Smooth muscle cell (in vitro differentiated cells): ENCODE data around the gene KCNMB1. TPM values are rescaled to one million over a fixed set of nuclear protein-coding genes. Genes with fewer than 3 reads are reported as not detected.

Experiments used
- DNase-seq: peaks from one replicate; lab custom pipeline; 2025; ENCODE audit not compliant: unreplicated experiment; lab: John Stamatoyannopoulos, UW
- H2AFZ ChIP-seq: fragments of 200-600 bp; sonication (generic); 2 replicates; pipeline ENCODE4 v1.6.0; 2016; ENCODE audit warnings: antibody characterized with exemption, low read depth, mild to moderate bottlenecking
- H3F3A ChIP-seq: fragments of 200-600 bp; sonication (generic); 2 replicates; pipeline ENCODE4 v1.6.0; 2017; ENCODE audit warnings: antibody characterized with exemption, low read depth
- H3K27ac ChIP-seq: fragments of 200-600 bp; sonication (generic); 2 replicates; pipeline ENCODE4 v1.5.1; 2016; ENCODE audit warnings: low read depth, mild to moderate bottlenecking
- H3K27me3 ChIP-seq: fragments of 200-600 bp; sonication (generic); 2 replicates; pipeline ENCODE4 v1.6.1; 2016; ENCODE audit warnings: low read depth, mild to moderate bottlenecking
- H3K36me3 ChIP-seq: fragments of 200-600 bp; sonication (generic); 2 replicates; pipeline ENCODE4 v1.5.1; 2016; ENCODE audit warnings: low read depth
- H3K4me1 ChIP-seq: fragments of 200-600 bp; sonication (generic); 2 replicates; pipeline ENCODE4 v1.5.1; 2016; ENCODE audit warnings: low read depth
- H3K4me2 ChIP-seq: fragments of 200-600 bp; sonication (generic); 2 replicates; pipeline ENCODE4 v1.6.0; 2016; ENCODE audit warnings: mild to moderate bottlenecking
- H3K4me3 ChIP-seq: fragments of 200-600 bp; sonication (generic); 2 replicates; pipeline ENCODE4 v1.5.1; 2016; ENCODE audit warnings: mild to moderate bottlenecking
- H3K79me2 ChIP-seq: fragments of 200-600 bp; sonication (generic); 2 replicates; pipeline ENCODE4 v1.6.0; 2016; ENCODE audit warnings: low read depth, mild to moderate bottlenecking
- H3K9ac ChIP-seq: fragments of 200-600 bp; sonication (generic); 2 replicates; pipeline ENCODE4 v1.6.0; 2016; ENCODE audit warnings: low read depth
- H3K9me3 ChIP-seq: fragments of 200-600 bp; sonication (generic); replicated peaks from 2 replicates; pipeline ENCODE4 v1.5.1; 2016; ENCODE audit warnings: low read depth
- H4K20me1 ChIP-seq: fragments of 200-600 bp; sonication (generic); 2 replicates; pipeline ENCODE4 v1.6.0; 2016; ENCODE audit warnings: low read depth
- WGBS: methylation state at CpG from one replicate; pipeline ENCODE4 v1.1.7; 2016; ENCODE audit warnings: low lambda C conversion rate; 5-methylcytosine and 5-hydroxymethylcytosine counted together
- polyA plus RNA-seq: library from polyadenylated mRNA; unstranded; fragments of >200 nt; fragmentation: Nextera tagmentation; extraction: Ambion mirVana; gene quantifications from 2 replicates; pipeline ENCODE4 v1.2.1, GENCODE V29; 2016
- total RNA-seq: library from RNA; depleted of rRNA; stranded (reverse); fragments of >200 nt; gene quantifications from 2 replicates; pipeline ENCODE4 v1.2.3, GENCODE V29; 2014
- TF ChIP-seq, protein P1 (sequence below): fragments of 200-600 bp; sonication (generic); IDR thresholded peaks from 2 replicates; pipeline ENCODE4 v1.5.1; 2017; ENCODE audit warnings: borderline replicate concordance, mild to moderate bottlenecking, antibody characterized with exemption; ENCODE audit not compliant: insufficient read depth, poor library complexity, severe bottlenecking

Gene KCNMB1
- total and polyA plus RNA-seq, 2 experiments from 2014 or later, result 0.54 to 0.63 TPM

DNA sequence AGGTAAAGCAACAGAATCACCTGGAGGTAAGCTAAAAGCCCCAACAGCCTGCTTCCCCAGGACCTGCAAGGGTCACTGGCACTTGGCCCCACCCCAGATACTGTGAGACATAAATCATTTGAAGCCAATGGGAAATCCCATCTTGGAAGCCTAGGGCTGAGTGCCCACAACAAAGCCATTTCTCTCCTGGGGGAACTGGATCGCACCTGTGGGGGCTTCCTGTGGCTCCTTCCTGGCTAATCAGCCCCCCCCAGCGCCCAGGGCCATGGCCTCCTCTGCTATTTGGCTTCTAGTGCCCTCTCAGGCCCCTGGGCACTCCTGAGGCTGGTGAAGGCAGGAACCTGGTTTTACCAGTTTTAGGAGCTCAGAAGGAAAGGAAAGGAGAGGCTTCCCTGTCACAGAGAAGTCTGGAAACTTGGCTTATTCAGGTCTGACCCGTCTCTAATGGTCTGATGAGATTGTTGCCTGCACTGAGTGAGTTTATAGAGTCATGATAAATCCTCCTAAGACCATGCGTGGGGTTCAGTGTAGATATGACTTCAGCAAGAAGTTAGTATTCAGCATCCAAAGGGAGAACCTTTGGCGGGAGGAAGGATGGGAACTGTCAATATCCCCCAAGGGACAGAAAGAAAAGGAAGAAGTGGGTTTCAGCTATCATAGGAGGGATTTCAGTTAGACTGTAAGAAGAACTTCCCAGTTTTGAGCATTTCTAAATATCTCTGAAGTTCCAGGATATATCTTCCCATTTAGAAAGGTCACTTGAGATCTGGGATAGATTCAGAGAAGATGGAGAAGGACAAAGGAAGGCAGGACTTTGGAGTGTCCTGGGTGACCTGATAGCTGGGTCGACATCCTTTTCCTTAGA lies 1.2 kb downstream of the KCNMB1 start:
- Histone ChIP-seq H3K4me3 (no peak overlapping the region), H3K4me2 (no peak overlapping the region), H4K20me1 (no peaks in the 10 kb centered on the region), H3K27ac (no peak overlapping the region), H2AFZ (no peak overlapping the region), H3K36me3 (no peaks in the 10 kb centered on the region), H3K27me3 (no peaks in the 10 kb centered on the region), H3K9ac (no peak overlapping the region), H3K79me2 (no peaks in the 10 kb centered on the region), H3F3A (no peaks in the 10 kb centered on the region), H3K9me3 (no peaks in the 10 kb centered on the region), H3K4me1 (peaks cover 4% of the 10 kb centered on the region)
- no peak for DNase-seq
- 79% methylated on average over 6 of the region's 6 CpGs for WGBS
- TF ChIP-seq, protein P1, sequence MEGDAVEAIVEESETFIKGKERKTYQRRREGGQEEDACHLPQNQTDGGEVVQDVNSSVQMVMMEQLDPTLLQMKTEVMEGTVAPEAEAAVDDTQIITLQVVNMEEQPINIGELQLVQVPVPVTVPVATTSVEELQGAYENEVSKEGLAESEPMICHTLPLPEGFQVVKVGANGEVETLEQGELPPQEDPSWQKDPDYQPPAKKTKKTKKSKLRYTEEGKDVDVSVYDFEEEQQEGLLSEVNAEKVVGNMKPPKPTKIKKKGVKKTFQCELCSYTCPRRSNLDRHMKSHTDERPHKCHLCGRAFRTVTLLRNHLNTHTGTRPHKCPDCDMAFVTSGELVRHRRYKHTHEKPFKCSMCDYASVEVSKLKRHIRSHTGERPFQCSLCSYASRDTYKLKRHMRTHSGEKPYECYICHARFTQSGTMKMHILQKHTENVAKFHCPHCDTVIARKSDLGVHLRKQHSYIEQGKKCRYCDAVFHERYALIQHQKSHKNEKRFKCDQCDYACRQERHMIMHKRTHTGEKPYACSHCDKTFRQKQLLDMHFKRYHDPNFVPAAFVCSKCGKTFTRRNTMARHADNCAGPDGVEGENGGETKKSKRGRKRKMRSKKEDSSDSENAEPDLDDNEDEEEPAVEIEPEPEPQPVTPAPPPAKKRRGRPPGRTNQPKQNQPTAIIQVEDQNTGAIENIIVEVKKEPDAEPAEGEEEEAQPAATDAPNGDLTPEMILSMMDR, result no peak

DNA sequence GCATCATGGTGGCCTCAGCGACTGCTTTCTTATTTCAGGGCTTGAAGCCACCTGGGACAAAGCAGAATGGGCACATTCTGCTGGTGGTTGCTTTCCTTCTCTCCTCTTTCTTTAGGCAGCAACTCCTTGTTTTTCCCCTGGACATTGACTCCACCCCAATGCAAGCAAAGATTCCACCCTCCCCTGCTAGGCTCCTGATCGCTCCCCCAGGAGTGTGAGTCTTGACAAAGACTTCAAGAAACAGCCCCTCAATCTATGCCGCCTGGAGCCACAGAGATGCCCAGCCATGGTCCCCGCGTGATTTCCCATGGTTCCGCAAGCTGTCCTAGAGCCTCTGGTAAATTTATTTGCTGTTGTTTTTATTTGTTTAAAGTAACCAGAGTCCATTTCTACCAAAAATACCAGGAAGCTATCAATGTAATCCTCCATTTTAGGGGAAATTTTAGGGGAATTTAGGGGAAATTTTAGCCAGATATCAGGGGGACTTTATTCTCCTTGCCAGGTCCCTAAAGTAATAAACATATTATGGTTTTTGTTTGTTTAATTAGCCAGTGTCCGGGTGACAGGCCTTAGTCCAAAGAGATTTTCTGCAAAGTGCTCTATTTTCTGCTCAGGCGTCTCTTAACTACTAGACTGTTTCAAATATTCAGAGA lies 2.3 kb downstream of the KCNMB1 start:
- no peak for DNase-seq
- H3K36me3 ChIP-seq, result no peaks in the 10 kb centered on the region
- no peak overlapping the region for H3K4me2 ChIP-seq
- no peak overlapping the region for H2AFZ ChIP-seq
- TF ChIP-seq, protein P1, result no peak
- H3K79me2 ChIP-seq, result no peaks in the 10 kb centered on the region
- no peaks in the 10 kb centered on the region for H3F3A ChIP-seq
- WGBS, result 87% methylated on average over 8 of the region's 8 CpGs
- no peak overlapping the region for H3K4me3 ChIP-seq
- H4K20me1 ChIP-seq, result no peaks in the 10 kb centered on the region
- H3K4me1 ChIP-seq, result peaks cover 4% of the 10 kb centered on the region
- H3K9ac ChIP-seq, result no peak overlapping the region
- no peaks in the 10 kb centered on the region for H3K9me3 ChIP-seq
- no peaks in the 10 kb centered on the region for H3K27me3 ChIP-seq
- no peak overlapping the region for H3K27ac ChIP-seq

DNA sequence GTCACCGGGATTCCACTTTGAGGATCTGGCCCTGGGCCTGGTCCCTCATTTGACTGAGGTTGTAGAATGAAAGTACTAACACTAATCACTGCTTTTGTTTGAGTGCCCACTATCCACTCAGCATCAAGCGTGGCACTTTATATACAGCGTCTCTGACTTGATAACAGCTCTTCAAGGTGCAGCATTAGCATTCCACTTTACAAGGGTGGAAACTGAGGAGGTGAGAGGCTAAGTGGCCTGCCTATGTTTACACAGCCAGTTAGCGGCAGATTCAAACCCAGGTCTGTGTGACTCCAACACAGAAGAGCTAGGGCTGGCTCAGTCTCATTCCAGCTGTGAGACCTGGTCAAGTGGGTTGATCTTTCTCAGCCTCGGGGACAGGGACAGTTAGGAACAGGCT lies 5.9 kb downstream of the KCNMB1 start:
- no peak overlapping the region for H2AFZ ChIP-seq
- no peaks in the 10 kb centered on the region for H3K4me1 ChIP-seq
- H3K79me2 ChIP-seq, result no peaks in the 10 kb centered on the region
- no peak overlapping the region for H3K4me3 ChIP-seq
- H3K27me3 ChIP-seq, result no peaks in the 10 kb centered on the region
- TF ChIP-seq, protein P1, result no peak
- WGBS, result 94% methylated on average over 5 of the region's 5 CpGs
- H3K9ac ChIP-seq, result no peak overlapping the region
- no peaks in the 10 kb centered on the region for H3K9me3 ChIP-seq
- no peaks in the 10 kb centered on the region for H3K36me3 ChIP-seq
- H4K20me1 ChIP-seq, result no peaks in the 10 kb centered on the region
- H3K4me2 ChIP-seq, result no peak overlapping the region
- no peak overlapping the region for H3K27ac ChIP-seq
- H3F3A ChIP-seq, result no peaks in the 10 kb centered on the region
- no peak for DNase-seq
